Osteocyte (in vitro differentiated cells): ENCODE measurements around the gene NUAK1. TPM values are rescaled to one million over a fixed set of nuclear protein-coding genes. Genes with fewer than 3 reads are reported as not detected.
A peak's percentile ranks its signal among the peaks of the same experiment; 100 is the strongest.

Source experiments
- DNase-seq: peaks from one replicate; pipeline ENCODE4 v3.0.0; 2021; ENCODE audit warnings: mixed read lengths; ENCODE audit not compliant: unreplicated experiment; ENCODE audit errors: extremely low spot score
- H3K27ac Mint-ChIP-seq: one replicate; pipeline ENCODE4 v1.8.0; 2021; ENCODE audit warnings: mild to moderate bottlenecking, mixed read lengths; ENCODE audit not compliant: unreplicated experiment
- H3K27me3 Mint-ChIP-seq: one replicate; pipeline ENCODE4 v1.8.0; 2021; ENCODE audit warnings: mixed read lengths; ENCODE audit not compliant: unreplicated experiment
- H3K36me3 Mint-ChIP-seq: one replicate; pipeline ENCODE4 v1.8.0; 2021; ENCODE audit warnings: mixed read lengths; ENCODE audit not compliant: unreplicated experiment
- H3K4me1 Mint-ChIP-seq: one replicate; pipeline ENCODE4 v1.8.0; 2021; ENCODE audit warnings: mixed read lengths; ENCODE audit not compliant: unreplicated experiment
- H3K4me3 Mint-ChIP-seq: one replicate; pipeline ENCODE4 v1.8.0; 2021; ENCODE audit warnings: mild to moderate bottlenecking, moderate library complexity, mixed read lengths; ENCODE audit not compliant: unreplicated experiment
- H3K9me3 Mint-ChIP-seq: one replicate; pipeline ENCODE4 v1.8.0; 2021; ENCODE audit warnings: mixed read lengths; ENCODE audit not compliant: unreplicated experiment
- long read RNA-seq: library from polyadenylated mRNA; unstranded; transcript quantifications from one replicate; pipeline ENCODE4 v2.0.0, GENCODE V29; 2021
- total RNA-seq: library from RNA; stranded (reverse); gene quantifications from 2 replicates; pipeline ENCODE4 v1.2.1, GENCODE V29; 2021
- TF ChIP-seq, protein P1 (sequence below): fragments of 200-600 bp; sonication (generic); IDR thresholded peaks from 2 replicates; pipeline ENCODE4 v1.5.0; 2021; ENCODE audit warnings: antibody characterized with exemption, mild to moderate bottlenecking, moderate library complexity

Gene NUAK1
- 20.2 and 21.1 TPM in 2 replicates for total RNA-seq
- long read RNA-seq, partial matches to known transcripts: 0 of 20 reads
- long read RNA-seq, other reads (novel, unspliced or antisense): 19 of 20 reads

DNA sequence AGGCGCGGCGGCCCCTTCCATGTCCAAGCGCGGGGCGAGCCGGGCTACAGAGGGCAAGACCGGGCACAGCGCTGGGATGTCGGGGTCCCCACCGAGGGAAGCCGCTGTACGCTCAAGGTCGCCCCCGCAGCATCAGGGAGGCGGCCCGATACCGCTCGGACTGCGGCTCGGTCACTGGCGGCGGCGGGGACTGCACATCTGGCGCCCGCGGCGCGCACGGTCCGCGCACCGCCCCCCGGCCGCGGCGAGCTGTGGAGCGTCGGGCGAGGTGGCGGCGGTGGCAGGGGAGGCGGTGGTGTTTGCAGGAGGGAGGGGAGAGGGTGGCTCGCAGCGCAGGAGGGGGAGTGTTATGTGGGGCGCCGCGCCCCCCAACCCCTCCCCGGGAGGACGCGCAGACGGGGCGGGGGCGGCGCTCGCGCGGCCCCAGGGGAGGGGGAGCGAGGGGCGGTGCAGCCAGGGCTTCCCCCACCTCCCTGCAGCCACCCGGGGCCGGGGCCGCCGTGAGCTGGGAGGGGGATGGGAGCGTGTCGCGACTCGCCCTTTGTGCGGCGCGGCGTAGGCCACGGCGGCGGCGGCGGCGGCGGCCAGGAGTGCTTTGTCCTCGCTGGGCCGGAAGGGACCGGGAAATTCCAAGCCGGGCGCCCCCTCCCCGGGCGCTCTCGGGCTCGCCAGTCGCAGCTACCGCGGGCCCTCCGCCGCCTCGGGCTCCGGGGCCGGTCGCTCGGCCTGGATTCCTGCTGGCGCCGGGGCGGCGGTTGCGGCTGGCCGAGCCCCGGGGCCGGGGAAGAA lies at the start of gene NUAK1:
TSS of gene NUAK1 (minus strand) at position 322 of the 789 bp plus-strand sequence. CDS start at position 21, 301 bp downstream.
- no peaks in the 10 kb centered on the region for H3K27me3 Mint-ChIP-seq
- H3K9me3 Mint-ChIP-seq: no peaks in the 10 kb centered on the region
- peaks cover 66% of the 10 kb centered on the region for H3K4me1 Mint-ChIP-seq

DNA sequence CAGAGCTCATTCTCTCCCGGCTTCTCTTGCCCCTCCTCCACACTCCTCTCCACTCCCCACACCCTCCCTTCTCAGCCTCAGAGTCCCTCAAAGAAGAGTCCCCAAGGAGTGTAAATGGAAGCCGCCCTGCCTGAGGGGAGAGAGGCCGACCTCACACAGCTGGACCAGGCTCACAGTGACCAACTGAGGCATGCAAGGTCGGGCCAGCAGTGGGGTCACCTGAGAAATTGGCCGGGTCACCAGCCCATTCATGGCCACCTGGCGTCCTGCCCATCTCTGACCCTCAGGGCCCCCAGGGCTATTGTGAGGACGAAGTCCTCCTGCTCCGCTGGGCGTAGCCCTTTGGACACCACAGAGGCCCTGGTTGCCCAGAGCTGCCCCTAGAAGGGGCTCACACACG lies 49.5 kb upstream of the NUAK1 start:
- Mint-ChIP-seq H3K4me3 (no peak overlapping the region), H3K4me1 (peaks cover 15% of the 10 kb centered on the region), H3K27me3 (peaks cover 4% of the 10 kb centered on the region), H3K9me3 (no peaks in the 10 kb centered on the region), H3K27ac (no peak overlapping the region), H3K36me3 (no peaks in the 10 kb centered on the region)
- TF ChIP-seq, protein P1, sequence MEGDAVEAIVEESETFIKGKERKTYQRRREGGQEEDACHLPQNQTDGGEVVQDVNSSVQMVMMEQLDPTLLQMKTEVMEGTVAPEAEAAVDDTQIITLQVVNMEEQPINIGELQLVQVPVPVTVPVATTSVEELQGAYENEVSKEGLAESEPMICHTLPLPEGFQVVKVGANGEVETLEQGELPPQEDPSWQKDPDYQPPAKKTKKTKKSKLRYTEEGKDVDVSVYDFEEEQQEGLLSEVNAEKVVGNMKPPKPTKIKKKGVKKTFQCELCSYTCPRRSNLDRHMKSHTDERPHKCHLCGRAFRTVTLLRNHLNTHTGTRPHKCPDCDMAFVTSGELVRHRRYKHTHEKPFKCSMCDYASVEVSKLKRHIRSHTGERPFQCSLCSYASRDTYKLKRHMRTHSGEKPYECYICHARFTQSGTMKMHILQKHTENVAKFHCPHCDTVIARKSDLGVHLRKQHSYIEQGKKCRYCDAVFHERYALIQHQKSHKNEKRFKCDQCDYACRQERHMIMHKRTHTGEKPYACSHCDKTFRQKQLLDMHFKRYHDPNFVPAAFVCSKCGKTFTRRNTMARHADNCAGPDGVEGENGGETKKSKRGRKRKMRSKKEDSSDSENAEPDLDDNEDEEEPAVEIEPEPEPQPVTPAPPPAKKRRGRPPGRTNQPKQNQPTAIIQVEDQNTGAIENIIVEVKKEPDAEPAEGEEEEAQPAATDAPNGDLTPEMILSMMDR: no peak
- DNase-seq: no peak

More for the DNA sequence above, at the start of gene NUAK1:
- TF ChIP-seq, protein P1: no peak
- Mint-ChIP-seq H3K27ac (peak within 1 kb of the TSS; percentile 93), H3K4me3 (peak within 1 kb of the TSS; percentile 92), H3K36me3 (no peaks in the 10 kb centered on the region)
- peak; percentile 89 for DNase-seq

DNA sequence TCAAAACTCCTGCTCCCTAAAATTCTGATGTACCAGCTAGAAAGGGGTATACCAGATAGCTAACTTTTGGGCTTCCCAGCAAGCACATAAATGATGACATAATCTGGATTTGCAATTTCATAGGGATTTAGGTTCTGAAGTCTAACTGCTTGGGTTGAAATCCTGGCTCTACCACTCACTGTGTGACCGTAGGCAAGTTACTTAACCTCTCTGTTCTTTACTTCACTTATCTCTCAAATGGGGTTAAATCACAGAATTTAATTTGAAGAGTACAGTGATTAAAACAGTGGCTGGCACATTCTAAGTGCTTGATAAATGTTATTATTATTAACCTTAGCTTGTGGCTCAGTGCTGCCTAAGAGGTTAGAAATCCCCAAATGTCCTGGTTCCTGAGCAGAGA lies 49.1 kb upstream of the NUAK1 start:
- Mint-ChIP-seq H3K4me1 (peaks cover 15% of the 10 kb centered on the region), H3K27ac (no peak overlapping the region), H3K9me3 (no peaks in the 10 kb centered on the region), H3K36me3 (no peaks in the 10 kb centered on the region), H3K27me3 (peaks cover 4% of the 10 kb centered on the region), H3K4me3 (no peak overlapping the region)
- TF ChIP-seq, protein P1: no peak
- no peak for DNase-seq

- H3K36me3 Mint-ChIP-seq: no peaks in the 10 kb centered on the region
- TF ChIP-seq, protein P1: no peak
- DNase-seq: no peak
- H3K4me3 Mint-ChIP-seq: no peak overlapping the region
- H3K9me3 Mint-ChIP-seq: no peaks in the 10 kb centered on the region
- peaks cover 4% of the 10 kb centered on the region for H3K27me3 Mint-ChIP-seq
- H3K27ac Mint-ChIP-seq: peak overlapping the region; percentile 29
- H3K4me1 Mint-ChIP-seq: peaks cover 15% of the 10 kb centered on the region
Observed at GRCh38 chr12:106187155-106187789, 48.5 kb upstream of the NUAK1 start.

GRCh38 chr12:106183735-106184134 lies 45.0 kb upstream of the NUAK1 start:
- TF ChIP-seq, protein P1: no peak
- Mint-ChIP-seq H3K36me3 (no peaks in the 10 kb centered on the region), H3K27me3 (peaks cover 2% of the 10 kb centered on the region), H3K27ac (no peak overlapping the region), H3K4me3 (no peak overlapping the region), H3K9me3 (no peaks in the 10 kb centered on the region), H3K4me1 (peaks cover 20% of the 10 kb centered on the region)
- DNase-seq: no peak
